Measurements from ENCODE around the gene THEM5.
"Not testable (repeated sequence)": the region's sequence is repeated elsewhere in the genome, so short reads cannot be mapped to it uniquely, and the experiment has no call there.

THEM5 gene, protein sequence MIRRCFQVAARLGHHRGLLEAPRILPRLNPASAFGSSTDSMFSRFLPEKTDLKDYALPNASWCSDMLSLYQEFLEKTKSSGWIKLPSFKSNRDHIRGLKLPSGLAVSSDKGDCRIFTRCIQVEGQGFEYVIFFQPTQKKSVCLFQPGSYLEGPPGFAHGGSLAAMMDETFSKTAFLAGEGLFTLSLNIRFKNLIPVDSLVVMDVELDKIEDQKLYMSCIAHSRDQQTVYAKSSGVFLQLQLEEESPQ

GRCh38 chr1:151853411-151853943, at the start of gene THEM5:
Gene THEM5 (minus strand): TSS chr1:151853712. CDS start chr1:151853565, 147 bp downstream.
- DNase-seq (ENCODE audit: low read depth in 2 of 2, low spot score in 1 of 2): no peak

DNA sequence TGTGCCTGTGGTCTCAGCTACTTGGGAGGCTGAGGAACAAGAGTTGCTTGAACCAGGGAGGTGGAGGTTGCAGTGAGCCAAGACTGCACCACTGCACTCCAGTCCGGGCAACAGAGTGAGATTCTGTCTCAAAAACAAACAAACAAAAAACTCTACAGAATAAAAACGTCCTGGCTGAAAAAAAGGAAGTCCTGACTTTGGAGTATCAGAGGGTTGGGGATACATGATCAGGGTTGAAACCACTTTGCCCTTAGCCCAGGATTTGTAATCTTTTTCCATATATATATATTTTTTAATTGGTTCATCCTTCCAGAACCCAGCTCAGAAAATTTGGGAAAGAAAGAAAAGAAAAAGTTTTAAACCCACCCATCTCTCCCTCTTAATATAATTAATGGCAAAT, 49.3 kb upstream of the THEM5 start:
- no peak for DNase-seq (ENCODE audit: low read depth in 2 of 2, low spot score in 1 of 2)

GRCh38 chr1:151900804-151901203, 47.3 kb upstream of the THEM5 start:
- DNase-seq (ENCODE audit: low read depth in 2 of 2, low spot score in 1 of 2): not testable (repeated sequence)

GRCh38 chr1:151898519-151898991, 45.0 kb upstream of the THEM5 start:
- no peak for DNase-seq (ENCODE audit: low read depth in 2 of 2, low spot score in 1 of 2)

DNA sequence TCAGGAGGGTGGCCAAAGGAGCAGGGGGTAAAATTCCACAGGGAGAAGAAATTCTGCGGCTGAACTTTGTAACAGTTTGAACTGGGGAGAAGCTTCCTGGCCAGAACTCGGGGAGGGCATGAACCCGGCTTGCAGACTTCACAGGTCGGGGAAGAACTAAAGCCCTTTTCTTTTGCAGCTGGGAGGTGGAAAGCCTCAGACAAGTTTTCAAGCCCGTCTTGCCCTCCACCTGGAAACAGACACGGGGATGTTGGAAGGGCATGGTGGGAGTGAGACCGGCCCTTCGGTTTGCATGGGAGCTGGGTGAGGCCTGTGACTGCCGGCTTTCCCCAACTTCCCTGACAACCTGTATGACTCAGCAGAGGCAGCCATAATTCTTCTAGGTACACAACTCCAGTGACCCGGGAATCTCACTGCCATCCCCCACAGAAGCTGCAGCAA, 44.5 kb upstream of the THEM5 start:
- DNase-seq (ENCODE audit: low read depth in 2 of 2, low spot score in 1 of 2): no peak

GRCh38 chr1:151893176-151893924, 39.8 kb upstream of the THEM5 start:
- no peak for DNase-seq (ENCODE audit: low read depth in 2 of 2, low spot score in 1 of 2)

DNA sequence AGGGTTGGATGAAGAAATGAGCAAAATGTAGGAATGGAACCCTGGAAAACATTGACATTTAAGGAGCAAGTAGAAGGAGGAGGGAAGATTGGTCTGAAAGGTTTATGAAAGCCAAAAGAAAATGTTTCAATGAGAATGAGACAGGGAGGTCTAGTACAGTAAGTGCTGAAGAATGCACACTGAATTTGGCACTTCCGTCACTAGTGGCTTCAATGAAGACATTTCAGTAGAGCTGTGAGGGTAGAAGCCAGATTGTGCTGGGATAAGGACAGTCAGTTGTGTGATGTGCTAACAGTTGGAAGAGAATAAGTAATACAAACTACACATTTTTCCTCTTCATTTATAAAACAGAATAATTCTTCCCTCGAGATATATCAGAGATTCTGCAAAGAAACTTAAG, 38.7 kb upstream of the THEM5 start:
- no peak for DNase-seq (ENCODE audit: low read depth in 2 of 2, low spot score in 1 of 2)

DNA sequence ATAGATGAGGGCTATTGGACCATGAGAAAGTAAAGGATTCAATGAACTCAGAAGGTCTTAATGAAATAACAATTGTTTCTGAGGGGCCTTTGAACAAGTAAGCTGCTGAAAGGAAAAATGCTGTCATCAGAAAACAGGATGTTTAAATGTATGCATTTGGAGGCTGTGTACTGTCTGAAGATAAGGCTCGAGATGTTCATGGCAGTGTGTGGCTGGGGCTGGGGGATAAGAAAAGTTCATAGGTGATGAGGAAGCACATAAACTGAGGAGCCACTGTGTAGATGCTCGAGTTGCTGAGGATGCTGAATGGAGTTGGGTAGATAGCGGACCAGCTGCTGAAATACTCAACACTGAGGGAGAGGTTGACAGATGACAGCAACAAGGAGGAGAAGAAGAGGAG, 38.0 kb upstream of the THEM5 start:
- DNase-seq (ENCODE audit: low read depth in 2 of 2, low spot score in 1 of 2): no peak

GRCh38 chr1:151888972-151889570, 35.6 kb upstream of the THEM5 start:
- no peak for DNase-seq (ENCODE audit: low read depth in 2 of 2, low spot score in 1 of 2)

DNA sequence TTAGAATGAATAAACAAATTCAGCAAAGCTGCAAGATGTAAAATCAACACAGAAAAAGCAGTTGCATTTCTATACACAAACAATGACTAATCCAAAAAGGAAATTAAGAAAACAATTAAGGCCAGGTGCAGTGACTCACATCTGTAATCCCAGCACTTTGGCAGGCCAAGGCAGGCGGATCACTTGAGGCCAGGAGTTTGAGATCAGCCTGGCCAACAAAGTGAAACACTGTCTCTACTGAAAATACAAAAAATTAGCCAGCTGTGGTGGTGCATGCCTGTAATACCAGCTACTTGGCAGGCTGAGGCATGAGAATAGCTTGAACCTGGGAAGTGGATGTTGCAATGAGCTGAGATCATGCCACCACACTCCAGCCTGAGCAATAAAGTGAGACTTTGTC, 33.5 kb upstream of the THEM5 start:
- no peak for DNase-seq (ENCODE audit: low read depth in 2 of 2, low spot score in 1 of 2)

DNA sequence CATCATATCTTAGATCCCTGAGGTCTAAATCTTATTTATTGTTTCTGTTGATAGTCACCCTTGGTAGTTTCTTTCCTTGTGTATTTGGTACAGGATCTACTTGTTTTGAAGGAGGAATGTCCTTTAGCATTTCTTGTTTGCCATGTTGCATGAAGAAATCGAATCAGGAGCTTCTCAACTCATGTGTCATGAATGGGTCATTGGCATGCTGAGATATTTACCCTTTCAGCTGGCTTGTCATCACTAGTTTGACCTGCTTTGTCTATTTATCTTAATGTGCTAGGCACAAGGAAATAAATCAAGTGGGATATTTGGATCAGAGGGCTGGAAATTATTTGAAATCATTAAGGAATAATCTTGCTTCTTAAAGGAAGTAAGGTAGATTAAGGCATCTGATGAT, 32.0 kb upstream of the THEM5 start:
- no peak for DNase-seq (ENCODE audit: low read depth in 2 of 2, low spot score in 1 of 2)

- not testable (repeated sequence) for DNase-seq (ENCODE audit: low read depth in 2 of 2, low spot score in 1 of 2)
Observed at GRCh38 chr1:151884879-151885278, 31.4 kb upstream of the THEM5 start.

GRCh38 chr1:151884445-151884844, 30.9 kb upstream of the THEM5 start:
- DNase-seq (ENCODE audit: low read depth in 2 of 2, low spot score in 1 of 2): not testable (repeated sequence)

DNA sequence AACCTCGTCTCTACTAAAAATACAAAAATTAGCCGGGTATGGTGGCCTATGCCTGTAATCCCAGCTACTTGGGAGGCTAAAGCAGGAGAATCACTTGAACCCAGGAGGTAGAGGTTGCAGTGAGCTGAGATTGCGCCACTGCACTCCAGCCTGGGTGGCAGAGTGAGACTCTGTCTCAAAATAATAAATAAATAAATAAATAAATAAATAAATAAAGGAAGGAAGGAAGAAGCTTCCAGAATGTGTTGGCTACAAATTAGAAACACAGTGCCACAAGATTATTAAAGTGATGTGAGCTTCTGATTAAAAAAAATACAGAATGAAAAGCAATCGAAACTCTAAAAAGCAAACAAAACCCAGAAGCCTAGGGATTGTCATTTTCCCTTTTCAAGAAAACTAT, 30.4 kb upstream of the THEM5 start:
- not testable (repeated sequence) for DNase-seq (ENCODE audit: low read depth in 2 of 2, low spot score in 1 of 2)

DNA sequence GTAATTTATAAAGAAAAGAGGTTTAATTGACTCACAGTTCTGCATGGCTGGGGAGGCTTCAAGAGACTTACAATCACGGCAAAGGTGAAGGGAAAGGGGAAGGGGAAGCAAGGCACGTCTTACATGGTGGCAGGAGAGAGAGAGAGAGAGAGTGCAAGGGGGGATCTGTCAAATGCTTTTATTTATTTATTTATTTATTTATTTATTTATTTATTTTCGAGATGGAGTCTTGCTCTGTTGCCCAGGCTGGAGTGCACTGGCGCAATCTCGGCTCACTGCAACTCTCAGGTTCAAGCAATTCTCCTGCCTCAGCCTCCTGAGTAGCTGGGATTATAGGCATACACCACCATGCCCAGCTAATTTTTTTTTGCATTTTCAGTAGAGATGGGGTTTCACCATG, 29.4 kb upstream of the THEM5 start:
- DNase-seq (ENCODE audit: low read depth in 2 of 2, low spot score in 1 of 2): not testable (repeated sequence)

DNA sequence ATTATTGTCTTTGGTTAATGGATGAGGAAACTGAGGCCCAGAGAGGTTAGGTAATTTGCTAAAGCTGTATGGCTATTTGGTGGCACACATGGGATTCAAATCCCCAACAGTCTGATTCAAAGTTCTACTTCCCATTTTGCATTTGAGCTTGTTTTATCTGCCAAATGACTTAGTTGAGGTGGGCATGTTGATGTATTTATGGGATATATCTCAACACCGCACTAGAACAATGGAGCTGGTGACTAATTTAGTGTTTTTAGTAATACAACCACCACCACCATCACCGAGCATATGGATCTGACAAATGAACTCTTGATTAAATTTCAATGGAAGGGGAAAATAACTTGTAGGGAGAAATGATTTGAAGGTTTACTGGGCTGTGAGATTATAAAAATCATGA, 29.0 kb upstream of the THEM5 start:
- DNase-seq (ENCODE audit: low read depth in 2 of 2, low spot score in 1 of 2): no peak

- DNase-seq (ENCODE audit: low read depth in 2 of 2, low spot score in 1 of 2): no peak
Observed at GRCh38 chr1:151881479-151881878, 28.0 kb upstream of the THEM5 start.

- DNase-seq (ENCODE audit: low read depth in 2 of 2, low spot score in 1 of 2): no peak
Observed at GRCh38 chr1:151875419-151876097, 22.0 kb upstream of the THEM5 start.

DNA sequence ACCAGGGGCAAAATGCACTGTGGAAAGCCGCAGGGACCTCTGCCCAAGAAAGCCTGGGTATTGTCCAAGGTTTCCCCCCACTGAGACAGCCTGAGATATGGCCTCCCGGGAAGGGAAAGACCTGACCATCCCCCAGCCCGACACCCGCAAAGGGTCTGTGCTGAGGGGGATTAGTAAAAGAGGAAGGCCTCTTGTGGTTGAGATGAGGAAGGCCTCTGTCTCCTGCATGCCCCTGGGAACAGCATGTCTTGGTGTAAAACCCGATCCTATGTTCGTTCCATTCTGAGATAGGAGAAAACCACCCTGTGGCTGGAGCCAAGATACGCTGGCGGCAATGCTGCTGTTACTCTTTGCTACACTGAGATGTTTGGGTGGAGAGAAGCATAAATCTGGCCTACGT, 19.3 kb upstream of the THEM5 start:
- not testable (repeated sequence) for DNase-seq (ENCODE audit: low read depth in 2 of 2, low spot score in 1 of 2)

DNA sequence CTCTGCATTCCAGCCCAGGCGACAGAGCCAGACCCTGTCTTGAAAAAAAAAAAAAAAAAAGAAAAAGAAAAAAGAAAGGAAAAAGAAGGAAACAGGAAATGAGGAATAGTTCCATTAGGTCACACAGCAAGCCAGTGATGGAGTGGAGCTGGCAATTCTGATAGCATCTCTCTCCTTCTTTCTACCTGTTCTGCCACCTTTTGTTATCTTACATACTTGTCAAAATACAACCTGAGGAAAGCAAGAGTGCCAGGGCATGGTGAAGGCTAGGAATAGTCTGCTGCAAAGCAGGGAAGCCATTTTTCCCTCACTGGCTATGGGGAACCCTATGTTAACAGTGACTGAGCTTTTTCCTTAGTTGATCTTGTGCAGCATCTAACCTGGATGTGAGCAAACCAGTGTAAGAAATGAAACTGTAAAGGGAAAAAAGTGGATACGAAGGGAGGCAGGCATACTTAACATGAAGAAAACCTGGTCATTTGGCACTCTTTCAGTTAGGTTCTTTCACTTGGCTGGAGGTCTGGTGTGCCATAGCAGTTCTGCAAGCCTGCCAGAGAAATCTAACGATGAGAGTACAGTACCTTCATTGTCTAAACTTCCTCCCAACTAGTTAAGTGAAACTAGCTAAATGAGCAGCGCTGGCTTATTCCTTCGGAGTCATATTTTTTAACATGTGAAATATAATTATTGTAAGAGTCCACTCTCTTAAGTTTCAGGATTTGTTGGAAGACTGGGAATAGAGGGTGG, 17.9 kb upstream of the THEM5 start:
- no peak for DNase-seq (ENCODE audit: low read depth in 2 of 2, low spot score in 1 of 2)

DNA sequence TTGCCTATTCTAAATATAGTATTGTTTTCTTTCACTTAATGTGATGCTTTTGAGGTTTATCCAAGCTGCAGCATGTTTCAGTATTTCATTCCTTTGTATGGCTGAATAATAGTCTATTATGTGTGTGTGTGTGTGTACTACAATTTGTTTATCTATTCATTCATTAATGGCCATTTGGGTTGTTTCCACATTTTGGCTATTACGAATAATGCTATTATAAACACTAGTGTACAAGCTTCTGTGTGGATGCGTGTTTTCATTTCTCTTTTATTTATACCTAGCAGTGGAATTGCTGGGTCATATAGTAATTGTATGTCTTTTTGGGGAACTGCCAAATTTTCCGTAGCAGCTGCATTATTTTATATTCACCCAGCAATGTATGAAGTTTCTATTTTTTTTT, 15.0 kb upstream of the THEM5 start:
- DNase-seq (ENCODE audit: low read depth in 2 of 2, low spot score in 1 of 2): no peak

Measured in stimulated activated CD8-positive, alpha-beta memory T cell treated with anti-CD3 and anti-CD28 coated beads, Interleukin-4, amount 100 ng/mL, for 4 hours (primary cell).